ENCODE results near the gene ITPR3.
"Not testable (repeated sequence)": the region's sequence is repeated elsewhere in the genome, so short reads cannot be mapped to it uniquely, and the experiment has no call there.

The ITPR3 gene

GRCh38 chr6:33591424-33592032 is 29.6 kb upstream of the ITPR3 start:
- DNase-seq: no peak

DNA sequence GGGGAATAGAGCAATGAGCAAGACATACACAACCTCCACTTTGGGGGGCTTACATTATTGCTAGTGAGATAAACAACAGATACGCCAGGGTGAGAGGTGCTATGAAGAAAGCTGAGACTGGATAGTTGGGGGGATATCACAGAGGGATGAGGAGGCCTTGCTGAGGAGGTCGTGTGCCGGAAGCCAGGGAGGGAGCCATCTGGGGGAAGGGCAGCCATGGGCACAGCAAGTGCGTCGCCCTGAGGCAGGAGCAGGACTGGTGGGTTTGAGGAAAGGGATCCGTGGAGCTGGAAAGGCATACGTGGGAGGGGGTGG is 28.9 kb upstream of the ITPR3 start:
- DNase-seq: no peak

DNA sequence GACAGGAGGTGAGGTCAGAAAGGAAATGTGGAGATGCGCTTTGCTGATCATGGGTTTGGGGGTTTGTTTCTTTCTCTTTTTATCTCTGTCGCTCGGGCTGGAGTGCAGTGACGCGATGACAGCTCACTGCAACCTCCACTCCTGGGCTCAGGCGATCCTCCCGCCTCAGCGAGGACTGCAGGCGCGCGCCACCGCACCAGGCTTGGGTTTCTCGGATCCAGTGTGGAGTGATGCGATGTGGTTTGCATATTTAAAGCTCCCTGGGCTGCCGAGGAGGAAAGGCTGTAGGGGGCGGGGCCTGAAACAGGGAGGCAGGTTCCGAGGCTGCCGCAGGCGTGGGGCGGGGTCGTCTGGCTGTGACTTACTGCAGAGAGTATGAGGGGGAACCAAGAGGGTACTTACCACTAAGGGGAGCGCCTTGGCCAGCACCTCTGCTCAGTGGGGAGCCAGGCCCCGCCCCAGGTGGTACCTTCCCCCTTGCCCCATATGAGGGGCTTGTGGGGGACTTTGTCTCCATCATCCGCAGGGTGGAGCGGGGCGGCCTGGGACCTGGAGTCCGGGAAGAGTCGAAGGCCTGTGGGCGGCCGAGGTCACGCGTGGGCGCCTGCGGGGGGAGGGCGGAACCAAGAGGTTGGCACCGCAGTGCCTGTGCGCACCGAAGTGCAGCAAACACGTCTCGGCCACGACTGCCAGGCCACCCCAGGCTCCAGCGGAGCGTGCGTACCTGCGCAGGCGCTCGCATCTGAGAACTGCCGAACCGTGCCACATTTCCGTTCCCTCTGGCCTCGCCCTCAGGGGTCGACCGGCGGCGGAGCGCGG is 28.3 kb upstream of the ITPR3 start:
- DNase-seq: peak; percentile 79

DNA sequence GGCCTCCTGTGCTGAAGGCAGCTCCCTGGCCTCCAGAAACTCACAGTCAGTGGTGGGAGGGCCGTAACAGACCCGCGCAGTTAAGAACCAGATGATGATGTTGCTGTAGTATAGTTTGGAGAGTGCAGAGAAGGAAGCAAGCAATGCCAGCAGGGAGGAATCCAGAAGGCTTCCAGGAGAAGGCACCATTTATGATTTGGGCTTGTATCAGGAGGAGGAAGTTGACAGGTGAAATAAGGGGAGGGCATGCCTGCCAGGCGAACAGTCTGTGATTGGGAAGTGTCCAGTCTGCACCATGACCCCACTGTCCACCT is 27.8 kb upstream of the ITPR3 start:
- no peak for DNase-seq

GRCh38 chr6:33595001-33595846 is 25.9 kb upstream of the ITPR3 start:
- no peak for DNase-seq

- DNase-seq: not testable (repeated sequence)
Observed at GRCh38 chr6:33596894-33597293, 24.2 kb upstream of the ITPR3 start.

DNA sequence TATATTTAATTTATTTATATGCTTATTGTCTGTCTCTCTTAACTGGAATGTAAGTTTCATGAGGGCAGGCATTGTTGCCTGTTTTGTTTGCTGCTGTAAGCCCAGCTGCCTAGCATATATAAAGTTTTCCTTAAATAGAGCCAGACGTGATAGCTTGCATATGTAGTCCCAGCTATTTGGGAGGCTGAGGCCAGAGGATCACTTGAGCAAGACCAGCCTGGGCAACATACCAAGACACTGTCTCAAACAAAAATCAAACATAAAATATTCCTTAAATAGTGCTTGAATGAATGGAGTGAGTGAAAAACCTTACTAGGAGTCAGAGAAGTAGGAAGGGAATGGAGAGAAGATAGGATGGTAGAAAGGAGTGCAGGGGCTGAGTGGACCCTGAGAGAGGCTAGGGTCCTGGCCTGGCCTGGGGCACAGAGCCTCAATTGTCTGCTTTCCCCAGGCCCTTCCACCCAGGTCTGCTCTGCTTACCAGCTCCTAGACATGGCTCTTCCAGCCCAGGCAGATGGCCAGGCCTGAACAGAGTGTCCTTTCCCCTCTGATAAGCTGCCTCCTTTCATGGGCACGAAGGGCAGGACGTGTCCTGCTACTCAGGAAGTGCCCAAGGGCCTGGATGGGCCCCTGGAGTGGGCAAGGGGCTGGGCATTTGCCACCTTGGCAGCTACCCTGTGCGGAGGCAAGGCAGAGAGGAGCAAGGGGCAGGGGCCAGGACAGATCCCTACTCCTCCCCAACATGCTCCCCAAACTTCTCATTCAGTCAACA is 23.4 kb upstream of the ITPR3 start:
- DNase-seq: no peak

GRCh38 chr6:33599413-33599938 is 21.6 kb upstream of the ITPR3 start:
- DNase-seq: no peak

GRCh38 chr6:33600761-33601160 is 20.4 kb upstream of the ITPR3 start:
- DNase-seq: no peak

DNA sequence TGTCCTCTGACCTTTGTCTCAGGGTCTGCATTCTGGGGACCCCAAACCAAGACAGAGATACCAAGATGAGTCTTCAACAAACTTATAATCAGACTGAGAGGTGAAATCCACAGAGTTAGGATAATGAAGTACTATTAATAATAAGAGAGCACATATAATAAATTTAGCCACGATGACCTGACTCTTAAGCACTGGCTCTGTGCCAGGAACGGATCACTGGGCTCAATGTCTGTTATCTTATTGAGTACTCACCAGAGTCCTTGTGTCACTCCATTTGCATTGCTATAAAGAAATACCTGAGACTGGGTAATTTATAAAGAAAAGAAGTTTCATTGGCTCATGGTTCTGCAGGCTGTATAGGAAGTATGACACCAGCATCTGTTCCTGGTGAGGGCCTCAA is 18.9 kb upstream of the ITPR3 start:
- DNase-seq: no peak

DNA sequence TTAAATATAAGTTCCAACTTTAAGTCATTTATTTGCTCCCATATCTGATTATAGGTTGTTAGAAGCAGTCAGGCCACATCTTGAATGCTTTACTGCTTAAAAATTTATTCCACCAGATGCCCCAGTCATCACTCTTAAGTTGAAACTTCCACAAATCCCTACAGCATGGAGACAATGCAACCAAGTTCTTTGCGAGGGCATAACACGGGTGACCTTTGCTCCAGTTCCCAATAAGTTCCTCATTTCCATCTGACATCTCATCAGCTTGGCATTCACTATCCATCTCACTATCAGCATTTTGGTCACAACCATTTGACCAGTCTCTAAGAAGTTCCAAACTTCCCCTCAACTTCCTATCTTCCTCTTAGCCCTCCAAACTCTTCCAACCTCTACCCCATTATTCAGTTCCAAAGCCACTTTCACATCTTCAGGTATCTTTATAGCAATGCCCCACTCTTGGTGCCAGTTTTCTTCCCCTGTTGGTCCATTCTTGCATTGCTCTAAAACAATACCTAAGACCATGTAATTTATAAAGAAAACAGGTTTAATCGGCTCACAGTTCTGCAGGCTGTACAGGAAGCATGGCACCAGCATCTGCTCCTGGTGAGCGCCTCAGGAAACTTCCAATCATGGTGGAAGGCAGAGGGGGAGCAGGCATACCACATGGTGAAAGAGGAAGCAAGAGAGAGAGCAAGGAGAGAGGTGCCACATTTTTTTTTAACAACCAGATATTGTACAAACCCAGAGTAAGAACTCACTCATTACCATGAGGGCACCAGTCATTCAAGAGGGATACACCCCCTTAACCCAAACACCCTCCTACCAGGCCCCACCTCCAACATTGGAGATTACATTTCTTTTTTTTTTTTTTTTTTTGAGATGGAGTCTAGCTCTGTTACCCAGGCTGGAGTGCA is 15.9 kb upstream of the ITPR3 start:
- DNase-seq: no peak

DNA sequence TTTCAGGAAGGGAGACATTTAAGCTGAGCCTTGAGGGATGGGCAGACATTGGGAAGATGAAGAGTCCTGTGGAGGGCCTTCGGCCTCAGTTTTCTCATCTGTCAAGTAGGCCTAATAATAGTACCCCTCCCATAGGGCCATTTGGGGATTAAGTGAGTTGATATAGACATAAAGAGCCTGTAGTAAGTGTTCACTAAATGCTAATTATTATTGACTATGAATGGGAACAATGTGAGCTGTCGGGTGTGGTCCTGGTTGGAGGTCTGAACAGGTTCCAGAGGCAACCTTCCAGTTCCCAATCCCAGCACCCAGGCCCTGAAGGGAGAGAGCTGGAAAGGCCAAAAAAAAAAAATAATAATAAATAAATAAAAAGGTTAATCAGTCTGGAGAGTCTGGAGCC is 14.5 kb upstream of the ITPR3 start:
- no peak for DNase-seq

DNA sequence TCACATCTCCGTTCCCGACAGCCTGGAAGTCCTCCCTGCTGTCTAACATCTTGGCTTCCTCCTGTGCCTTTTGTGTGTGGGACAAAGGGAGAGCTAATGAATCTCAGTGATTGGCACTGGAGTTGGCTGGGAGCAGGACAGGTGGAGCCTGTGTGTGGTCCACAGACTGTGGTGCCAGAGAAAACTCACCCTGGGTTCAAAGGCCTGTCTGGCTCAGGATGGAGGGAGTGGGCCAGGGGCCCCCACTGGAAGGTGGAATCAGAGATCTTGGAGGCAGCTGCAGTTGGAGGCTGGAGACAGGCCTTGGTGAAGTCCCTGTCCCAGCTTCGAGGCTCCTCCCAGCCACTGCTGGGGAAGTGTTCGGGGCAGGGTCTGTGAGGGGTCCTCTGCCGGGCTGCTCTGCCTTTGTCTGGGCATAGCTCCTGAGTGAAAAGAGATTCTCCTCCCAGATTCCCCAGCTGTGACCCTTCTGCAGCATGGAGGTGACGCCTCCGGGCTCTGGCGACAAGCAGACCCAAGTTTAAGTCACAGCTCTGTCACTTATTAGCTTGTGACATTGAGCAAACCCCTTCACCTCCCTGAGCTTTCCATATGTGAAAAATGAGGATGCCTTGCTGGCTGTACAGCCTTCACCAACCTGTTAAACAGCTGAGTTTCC is 13.9 kb upstream of the ITPR3 start:
- DNase-seq: no peak

DNA sequence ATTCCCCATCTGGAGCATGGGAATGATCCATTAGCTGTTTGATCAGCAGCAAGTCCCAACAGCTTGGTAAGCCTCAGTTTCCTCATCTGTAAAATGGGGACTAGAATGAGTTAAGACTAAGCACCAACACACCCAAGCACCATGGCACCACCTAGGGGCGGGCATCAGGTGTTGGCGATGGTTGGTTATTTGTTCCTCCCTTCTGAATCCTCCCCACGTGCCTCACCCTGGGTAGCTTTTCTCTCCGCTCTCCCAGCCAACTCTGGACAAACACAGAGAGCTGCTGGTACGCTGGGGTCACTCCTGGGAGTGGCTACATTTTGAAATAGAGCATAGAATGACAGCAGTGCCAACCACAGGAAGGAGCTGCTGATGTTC is 13.3 kb upstream of the ITPR3 start:
- peak; percentile 75 for DNase-seq

- DNase-seq: no peak
Observed at GRCh38 chr6:33609019-33609418, 12.1 kb upstream of the ITPR3 start.

- DNase-seq: no peak
Observed at GRCh38 chr6:33609528-33609927, 11.6 kb upstream of the ITPR3 start.

DNA sequence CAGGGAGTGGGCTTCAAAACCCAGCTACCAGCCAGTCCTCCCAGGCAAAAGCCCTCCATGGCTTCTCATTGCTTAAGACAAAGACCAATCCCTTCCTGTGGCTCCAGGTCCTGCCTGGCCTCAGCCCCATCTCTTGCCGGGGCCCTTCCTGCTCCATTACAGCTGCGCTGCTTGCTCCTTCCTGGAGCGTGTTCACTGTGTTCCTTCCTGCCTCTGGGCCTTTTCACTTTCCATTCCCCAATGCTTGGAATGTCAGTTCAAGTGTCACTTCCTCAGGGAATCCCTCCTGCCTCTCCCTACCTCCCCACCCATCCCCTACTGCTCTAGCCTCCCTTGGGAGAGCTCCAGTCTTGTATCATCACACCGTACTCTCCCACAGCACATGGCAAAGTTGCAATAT is 11.1 kb upstream of the ITPR3 start:
- no peak for DNase-seq

DNA sequence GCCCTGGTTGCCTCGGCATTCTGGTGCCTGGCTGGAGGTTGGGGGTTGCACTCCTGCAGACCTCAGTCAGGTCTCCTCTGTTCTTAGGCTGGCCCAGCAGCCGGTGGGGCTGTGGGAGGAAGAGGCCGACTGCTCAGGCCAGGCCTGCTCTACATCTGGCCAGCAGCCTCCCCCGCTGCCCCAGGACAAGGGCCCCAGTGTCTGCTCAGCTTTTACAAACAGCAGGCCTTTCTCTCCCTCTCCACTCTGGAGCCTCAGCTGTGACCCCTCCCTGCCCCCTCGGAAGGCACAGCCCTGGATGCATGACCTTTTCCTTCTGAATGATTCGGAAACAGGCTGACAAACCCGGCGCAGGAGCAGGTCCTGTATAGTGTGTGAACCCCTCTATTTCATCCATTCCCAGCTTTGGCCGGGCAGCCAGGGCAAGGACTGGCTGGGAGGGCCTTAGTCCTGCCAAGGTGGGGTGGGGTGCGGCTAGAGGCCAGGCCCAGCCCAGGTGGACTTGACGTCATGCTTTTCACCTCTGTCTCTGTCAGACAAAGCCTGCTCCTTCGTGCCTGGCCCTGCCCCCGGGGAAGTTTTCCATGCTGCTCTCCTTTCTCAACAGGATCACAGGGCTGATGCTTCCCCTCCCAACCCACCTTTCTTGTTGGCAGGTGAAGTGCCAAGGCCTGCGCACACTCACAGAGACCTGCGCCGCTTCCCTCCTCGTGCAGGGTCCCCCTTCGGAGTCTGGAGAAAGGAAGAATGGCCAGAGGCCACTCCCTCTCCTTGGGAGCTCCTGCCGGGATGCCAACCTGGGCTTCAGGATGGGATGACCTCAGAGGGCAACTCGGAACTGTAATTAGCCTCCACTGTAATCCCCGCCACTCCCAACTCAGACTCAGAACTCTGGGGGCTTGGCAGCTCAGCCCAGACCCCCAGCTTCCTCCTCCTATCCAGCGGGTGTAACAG is 10.1 kb upstream of the ITPR3 start:
- no peak for DNase-seq

DNA sequence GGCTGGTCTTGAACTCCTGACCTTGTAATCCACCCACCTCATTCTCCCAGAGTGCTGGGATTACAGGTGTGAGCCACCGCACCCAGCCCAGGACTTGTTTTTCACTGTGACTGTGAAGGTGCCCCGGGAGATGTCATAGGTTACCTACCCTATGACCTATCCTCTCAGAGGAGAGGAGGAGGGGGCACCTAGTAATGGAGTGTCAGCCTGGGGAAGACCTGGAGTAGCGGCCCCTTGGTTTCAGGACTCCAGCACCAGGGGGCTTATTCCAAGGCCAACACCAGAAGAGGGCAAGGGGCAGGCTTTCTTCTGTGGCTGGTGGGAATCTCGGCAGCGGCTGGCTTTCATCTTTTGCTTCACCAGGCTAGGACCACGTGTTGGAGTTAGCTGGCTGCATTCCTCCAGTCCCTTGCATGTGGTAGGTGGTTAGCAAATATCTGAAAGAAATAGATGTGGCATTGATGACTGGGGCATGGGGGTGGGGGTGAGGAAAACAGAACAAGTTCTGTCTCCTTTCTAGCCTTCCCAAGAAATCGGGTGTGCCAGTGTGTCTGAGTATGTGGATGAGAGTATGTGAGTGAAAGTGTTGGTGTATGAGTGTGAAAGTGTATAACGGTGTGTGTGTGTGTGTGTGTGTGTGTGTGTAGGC is 7.9 kb upstream of the ITPR3 start:
- no peak for DNase-seq

DNA sequence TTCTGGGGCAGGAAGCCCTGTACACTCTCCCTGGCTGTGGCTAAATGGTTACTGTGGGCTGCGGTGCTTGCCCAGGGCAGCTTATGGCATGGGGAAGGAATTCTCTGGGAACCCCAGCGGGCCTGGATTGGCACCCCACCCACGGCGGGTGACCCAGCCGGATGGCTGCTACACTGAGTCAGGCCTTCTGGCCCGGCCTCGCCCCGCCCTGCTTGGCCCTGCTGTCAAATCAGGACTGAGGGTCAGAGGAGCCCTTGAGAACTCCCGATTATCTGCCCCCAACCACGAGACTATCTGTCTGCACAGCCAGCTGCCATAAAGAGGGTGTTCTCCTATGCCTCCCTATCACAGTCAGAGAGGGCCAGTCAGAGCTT is 7.3 kb upstream of the ITPR3 start:
- no peak for DNase-seq
